Central memory CD4-positive, alpha-beta T cell (primary cell): ENCODE measurements around the gene RASSF1.

Source experiments
- DNase-seq: peaks from one replicate; pipeline ENCODE4 v3.0.0; 2022
- total RNA-seq, 3 experiments: gene quantifications; one replicate each; lab custom pipeline; 2026; lab: John Stamatoyannopoulos, UW

RASSF1 gene
- total RNA-seq: 42.4 to 91.8 (median 50.0) reads per million in 3 experiments

GRCh38 chr3:50340448-50341329, at the start of gene RASSF1:
RASSF1 (minus strand) TSS chr3:50340836; CDS start chr3:50340805, 31 bp downstream.
- DNase-seq: peak; percentile 50

GRCh38 chr3:50389414-50389767, 48.8 kb upstream of the RASSF1 start:
- no peak for DNase-seq

- no peak for DNase-seq
Measured at GRCh38 chr3:50388720-50389413, 48.2 kb upstream of the RASSF1 start.

- no peak for DNase-seq
Measured at GRCh38 chr3:50388016-50388719, 47.5 kb upstream of the RASSF1 start.

- DNase-seq: no peak
Measured at GRCh38 chr3:50385754-50386153, 45.1 kb upstream of the RASSF1 start.

GRCh38 chr3:50383750-50384149, 43.1 kb upstream of the RASSF1 start:
- no peak for DNase-seq

- no peak for DNase-seq
Measured at GRCh38 chr3:50382722-50383121, 42.1 kb upstream of the RASSF1 start.

- DNase-seq: no peak
Measured at GRCh38 chr3:50381383-50381782, 40.7 kb upstream of the RASSF1 start.

GRCh38 chr3:50380405-50381085, 39.9 kb upstream of the RASSF1 start:
- no peak for DNase-seq

- DNase-seq: no peak
Measured at GRCh38 chr3:50378757-50379156, 38.1 kb upstream of the RASSF1 start.

GRCh38 chr3:50378024-50378423, 37.4 kb upstream of the RASSF1 start:
- no peak for DNase-seq

- DNase-seq: no peak
Measured at GRCh38 chr3:50375258-50375931, 34.8 kb upstream of the RASSF1 start.

- no peak for DNase-seq
Measured at GRCh38 chr3:50374363-50375257, 34.0 kb upstream of the RASSF1 start.

- no peak for DNase-seq
Measured at GRCh38 chr3:50373146-50374051, 32.8 kb upstream of the RASSF1 start.

GRCh38 chr3:50372349-50372748, 31.7 kb upstream of the RASSF1 start:
- no peak for DNase-seq

GRCh38 chr3:50371133-50371685, 30.6 kb upstream of the RASSF1 start:
- no peak for DNase-seq

GRCh38 chr3:50370594-50370993, 30.0 kb upstream of the RASSF1 start:
- no peak for DNase-seq

GRCh38 chr3:50369012-50369670, 28.5 kb upstream of the RASSF1 start:
- no peak for DNase-seq

- no peak for DNase-seq
Measured at GRCh38 chr3:50365842-50366220, 25.2 kb upstream of the RASSF1 start.
